Mucosa of gallbladder (tissue), 1 donor: ENCODE data around the gene ARL8B. TPM values are rescaled to one million over a fixed set of nuclear protein-coding genes. Genes with fewer than 3 reads are reported as not detected.
A peak's percentile ranks its signal among the peaks of the same experiment; 100 is the strongest.
"Not testable (repeated sequence)": the region's sequence is repeated elsewhere in the genome, so short reads cannot be mapped to it uniquely, and the experiment has no call there.

Experiments used
- DNase-seq: peaks from one replicate; pipeline ENCODE4 v3.0.0-alpha.2; 2020; ENCODE audit warnings: low spot score
- total RNA-seq: library from RNA; stranded (reverse); gene quantifications from one replicate; pipeline ENCODE4 v1.2.1, GENCODE V29; 2021
- donor health status: DM: no; HTN: no; CAD: no.

The ARL8B gene
- total RNA-seq, 1 donor from 2014 or later, result 52.3 TPM

- DNase-seq, result no peak
These were observed 10.0 kb upstream of the ARL8B start for GRCh38 chr3:5112043-5112442.

GRCh38 chr3:5113726-5114125 lies 8.4 kb upstream of the ARL8B start:
- DNase-seq, result not testable (repeated sequence)

- no peak for DNase-seq
These were observed 6.5 kb upstream of the ARL8B start for GRCh38 chr3:5115506-5116162.

GRCh38 chr3:5116538-5116937 lies 5.6 kb upstream of the ARL8B start:
- no peak for DNase-seq

GRCh38 chr3:5120446-5120845 lies 1.6 kb upstream of the ARL8B start:
- no peak for DNase-seq

- peak; percentile 19 for DNase-seq
These were observed 932 bp downstream of the ARL8B start for GRCh38 chr3:5122741-5123706.

- no peak for DNase-seq
These were observed 1.8 kb downstream of the ARL8B start for GRCh38 chr3:5123937-5124336.

GRCh38 chr3:5126586-5126985 lies 4.5 kb downstream of the ARL8B start:
- no peak for DNase-seq

- no peak for DNase-seq
These were observed 6.8 kb downstream of the ARL8B start for GRCh38 chr3:5128849-5129248.

GRCh38 chr3:5133239-5134018 lies 11.3 kb downstream of the ARL8B start:
- DNase-seq, result no peak

- no peak for DNase-seq
These were observed 11.9 kb downstream of the ARL8B start for GRCh38 chr3:5134019-5134391.

- DNase-seq, result no peak
These were observed 12.4 kb downstream of the ARL8B start for GRCh38 chr3:5134499-5134898.

GRCh38 chr3:5136211-5136918 lies 14.3 kb downstream of the ARL8B start:
- DNase-seq, result no peak

GRCh38 chr3:5136919-5137429 lies 14.9 kb downstream of the ARL8B start:
- no peak for DNase-seq

- no peak for DNase-seq
These were observed 16.3 kb downstream of the ARL8B start for GRCh38 chr3:5138214-5138981.

GRCh38 chr3:5140230-5140621 lies 18.1 kb downstream of the ARL8B start:
- DNase-seq, result no peak

GRCh38 chr3:5140839-5141238 lies 18.7 kb downstream of the ARL8B start:
- DNase-seq, result no peak

- DNase-seq, result no peak
These were observed 19.7 kb downstream of the ARL8B start for GRCh38 chr3:5141760-5142159.

GRCh38 chr3:5143464-5143863 lies 21.4 kb downstream of the ARL8B start:
- no peak for DNase-seq

GRCh38 chr3:5144316-5144994 lies 22.4 kb downstream of the ARL8B start:
- no peak for DNase-seq
